ENCODE data around the gene TRDMT1. TPM values are rescaled to one million over a fixed set of nuclear protein-coding genes. Genes with fewer than 3 reads are reported as not detected.
A peak's percentile ranks its signal among the peaks of the same experiment; 100 is the strongest.

TRDMT1 gene
- total RNA-seq, 4 donors from 2014 or later = 3.7 to 9.7 (median 7.9) TPM

DNA sequence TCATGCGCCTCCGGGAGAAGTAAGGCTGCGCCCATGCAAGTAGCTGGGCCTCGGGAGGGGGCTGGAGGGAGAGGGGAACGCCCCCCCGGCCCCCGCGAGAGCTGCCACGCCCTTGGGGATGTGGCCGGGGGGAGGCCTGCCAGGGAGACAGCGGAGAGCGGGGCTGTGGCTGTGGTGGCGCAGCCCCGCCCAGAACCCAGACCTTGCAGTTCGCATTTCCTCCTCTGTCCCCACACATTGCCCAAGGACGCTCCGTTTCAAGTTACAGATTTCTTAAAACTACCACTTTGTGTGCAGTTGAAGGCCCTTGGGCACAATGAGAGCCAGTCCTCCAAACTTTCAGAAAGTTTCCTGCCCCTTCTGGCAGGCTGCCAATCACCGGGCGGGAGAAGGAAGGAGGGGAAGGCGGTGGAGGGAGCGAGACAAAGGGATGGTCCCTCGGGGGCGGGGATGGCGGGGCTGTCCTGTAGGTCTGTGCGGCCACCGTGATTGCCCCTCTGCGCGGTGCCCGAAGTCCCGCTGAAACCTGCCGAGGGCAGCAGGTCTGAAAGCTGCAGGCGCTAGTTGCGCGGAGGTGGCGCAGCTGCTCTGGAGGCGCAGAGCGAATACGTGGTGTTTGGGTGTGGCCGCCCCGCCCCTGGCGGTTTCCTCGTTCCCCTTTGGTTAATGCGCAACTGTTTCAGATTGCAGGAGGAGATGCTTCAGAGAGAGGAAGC, 28.7 kb upstream of the TRDMT1 start:
- peaks cover 0 to 26% (median 10%) of the 10 kb centered on the region in 4 donors for H3K36me3 ChIP-seq
- H3K27me3 ChIP-seq = peaks cover 21% of the 10 kb centered on the region
- peak; percentile 93 for DNase-seq
- 1% methylated on average over 34 of the region's 43 CpGs; no CpG with 5 or more reads in 1 of the 2 donors for WGBS, 2 donors (ENCODE audit: low coverage in 1 of 2)
- H3K4me3 ChIP-seq = peak overlapping the region; percentile 54 to 69 (median 58)
- peaks cover 10 to 77% (median 44%) of the 10 kb centered on the region in 4 donors for H3K4me1 ChIP-seq
- peak overlapping the region; percentile 92 to 99 (median 96) for H3K27ac ChIP-seq
- TF ChIP-seq POLR2A (IDR thresholded peaks at IDR 0.05) (peak; percentile 75), POLR2AphosphoS5 (IDR thresholded peaks at IDR 0.05) (peak; percentile 70 to 85 (median 85)), EP300 (IDR thresholded peaks at IDR 0.05; ENCODE audit: low read depth) (no peak)
- TF ChIP-seq, protein P1, sequence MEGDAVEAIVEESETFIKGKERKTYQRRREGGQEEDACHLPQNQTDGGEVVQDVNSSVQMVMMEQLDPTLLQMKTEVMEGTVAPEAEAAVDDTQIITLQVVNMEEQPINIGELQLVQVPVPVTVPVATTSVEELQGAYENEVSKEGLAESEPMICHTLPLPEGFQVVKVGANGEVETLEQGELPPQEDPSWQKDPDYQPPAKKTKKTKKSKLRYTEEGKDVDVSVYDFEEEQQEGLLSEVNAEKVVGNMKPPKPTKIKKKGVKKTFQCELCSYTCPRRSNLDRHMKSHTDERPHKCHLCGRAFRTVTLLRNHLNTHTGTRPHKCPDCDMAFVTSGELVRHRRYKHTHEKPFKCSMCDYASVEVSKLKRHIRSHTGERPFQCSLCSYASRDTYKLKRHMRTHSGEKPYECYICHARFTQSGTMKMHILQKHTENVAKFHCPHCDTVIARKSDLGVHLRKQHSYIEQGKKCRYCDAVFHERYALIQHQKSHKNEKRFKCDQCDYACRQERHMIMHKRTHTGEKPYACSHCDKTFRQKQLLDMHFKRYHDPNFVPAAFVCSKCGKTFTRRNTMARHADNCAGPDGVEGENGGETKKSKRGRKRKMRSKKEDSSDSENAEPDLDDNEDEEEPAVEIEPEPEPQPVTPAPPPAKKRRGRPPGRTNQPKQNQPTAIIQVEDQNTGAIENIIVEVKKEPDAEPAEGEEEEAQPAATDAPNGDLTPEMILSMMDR (IDR thresholded peaks at IDR 0.05) = peak in 2 of 5 experiments; percentile 9 to 43
- intact Hi-C loops (cut with DNase I; ENCODE audit: low total_unique reads) (loop anchor here (2.0 kb wide), 1 partner anchor 29 kb away; the partner anchor contains the start of gene TRDMT1), in situ Hi-C loops (cut with MboI; ENCODE audit: low pct_ligation_motif_present in 1 of 4, low pct_unique_long_range_greater_than_20kb in 1 of 4, low sequenced_read_pairs in 3 of 4) (no loop called here)
- no peaks in the 10 kb centered on the region for H3K9me3 ChIP-seq

DNA sequence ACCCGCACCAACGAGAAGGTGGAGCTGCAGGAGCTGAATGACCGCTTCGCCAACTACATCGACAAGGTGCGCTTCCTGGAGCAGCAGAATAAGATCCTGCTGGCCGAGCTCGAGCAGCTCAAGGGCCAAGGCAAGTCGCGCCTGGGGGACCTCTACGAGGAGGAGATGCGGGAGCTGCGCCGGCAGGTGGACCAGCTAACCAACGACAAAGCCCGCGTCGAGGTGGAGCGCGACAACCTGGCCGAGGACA, 28.2 kb upstream of the TRDMT1 start:
- in situ Hi-C loops (cut with MboI; ENCODE audit: low pct_ligation_motif_present in 1 of 4, low pct_unique_long_range_greater_than_20kb in 1 of 4, low sequenced_read_pairs in 3 of 4) (no loop called here), intact Hi-C loops (cut with DNase I; ENCODE audit: low total_unique reads) (loop anchor here (2.0 kb wide), 1 partner anchor 29 kb away; the partner anchor contains the start of gene TRDMT1)
- DNase-seq = no peak

DNA sequence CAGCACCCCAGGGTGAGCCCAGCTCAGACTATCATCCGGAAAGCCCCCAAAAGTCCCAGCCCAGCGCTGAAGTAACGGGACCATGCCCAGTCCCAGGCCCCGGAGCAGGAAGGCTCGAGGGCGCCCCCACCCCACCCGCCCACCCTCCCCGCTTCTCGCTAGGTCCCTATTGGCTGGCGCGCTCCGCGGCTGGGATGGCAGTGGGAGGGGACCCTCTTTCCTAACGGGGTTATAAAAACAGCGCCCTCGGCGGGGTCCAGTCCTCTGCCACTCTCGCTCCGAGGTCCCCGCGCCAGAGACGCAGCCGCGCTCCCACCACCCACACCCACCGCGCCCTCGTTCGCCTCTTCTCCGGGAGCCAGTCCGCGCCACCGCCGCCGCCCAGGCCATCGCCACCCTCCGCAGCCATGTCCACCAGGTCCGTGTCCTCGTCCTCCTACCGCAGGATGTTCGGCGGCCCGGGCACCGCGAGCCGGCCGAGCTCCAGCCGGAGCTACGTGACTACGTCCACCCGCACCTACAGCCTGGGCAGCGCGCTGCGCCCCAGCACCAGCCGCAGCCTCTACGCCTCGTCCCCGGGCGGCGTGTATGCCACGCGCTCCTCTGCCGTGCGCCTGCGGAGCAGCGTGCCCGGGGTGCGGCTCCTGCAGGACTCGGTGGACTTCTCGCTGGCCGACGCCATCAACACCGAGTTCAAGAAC, 27.7 kb upstream of the TRDMT1 start:
- Histone ChIP-seq H3K4me1 (peaks cover 10 to 68% (median 42%) of the 10 kb centered on the region in 4 donors), H3K36me3 (peaks cover 0 to 16% (median 5%) of the 10 kb centered on the region in 4 donors), H3K27me3 (peaks cover 21% of the 10 kb centered on the region), H3K9me3 (no peaks in the 10 kb centered on the region), H3K4me3 (peak overlapping the region; percentile 54 to 69 (median 58)), H3K27ac (peak overlapping the region; percentile 92 to 99 (median 96))
- 0 to 7% methylated on average over 5 to 66 of the region's 72 CpGs for WGBS, 2 donors (ENCODE audit: low coverage in 1 of 2)
- in situ Hi-C loops (cut with MboI; ENCODE audit: low pct_ligation_motif_present in 1 of 4, low pct_unique_long_range_greater_than_20kb in 1 of 4, low sequenced_read_pairs in 3 of 4) = no loop called here
- peak; percentile 82 for DNase-seq
- peak; percentile 85 for TF ChIP-seq POLR2A (IDR thresholded peaks at IDR 0.05)
- no peak for TF ChIP-seq EP300 (IDR thresholded peaks at IDR 0.05; ENCODE audit: low read depth)
- TF ChIP-seq, protein P1 (IDR thresholded peaks at IDR 0.05) = no peak
- TF ChIP-seq POLR2AphosphoS5 (IDR thresholded peaks at IDR 0.05) = peak; percentile 89 to 97 (median 95)
- intact Hi-C loops (cut with DNase I; ENCODE audit: low total_unique reads) = loop anchor here (2.0 kb wide), 1 partner anchor 28 kb away; the partner anchor contains the start of gene TRDMT1

More for the DNA sequence above, 28.2 kb upstream of the TRDMT1 start:
- Histone ChIP-seq H3K36me3 (peaks cover 0 to 21% (median 7%) of the 10 kb centered on the region in 4 donors), H3K4me1 (peaks cover 10 to 73% (median 44%) of the 10 kb centered on the region in 4 donors), H3K4me3 (peak overlapping the region; percentile 54 to 69 (median 58)), H3K27me3 (peaks cover 21% of the 10 kb centered on the region), H3K9me3 (no peaks in the 10 kb centered on the region), H3K27ac (peak overlapping the region; percentile 92 to 99 (median 96))
- WGBS, 2 donors (ENCODE audit: low coverage in 1 of 2) = 1% methylated on average over 21 of the region's 21 CpGs; no CpG with 5 or more reads in 1 of the 2 donors
- TF ChIP-seq POLR2A (IDR thresholded peaks at IDR 0.05) (no peak), EP300 (IDR thresholded peaks at IDR 0.05; ENCODE audit: low read depth) (no peak), POLR2AphosphoS5 (IDR thresholded peaks at IDR 0.05) (no peak)
- TF ChIP-seq, protein P1 (IDR thresholded peaks at IDR 0.05) = no peak

Data from transverse colon (tissue), 4 donors.